ENCODE data around the gene AFG3L2.
"Not testable (repeated sequence)": the region's sequence is repeated elsewhere in the genome, so short reads cannot be mapped to it uniquely, and the experiment has no call there.

The AFG3L2 gene

GRCh38 chr18:12388442-12388841, 11.4 kb upstream of the AFG3L2 start:
- no peak for DNase-seq (ENCODE audit: low read depth)
- no peak for TF ChIP-seq CTCF (IDR thresholded peaks at IDR 0.05; ENCODE audit: control insufficient read depth, extremely low read depth, insufficient read depth)
- H3K4me3 ChIP-seq (ENCODE audit: low read depth, low read length): no peak overlapping the region

GRCh38 chr18:12384261-12384660, 7.2 kb upstream of the AFG3L2 start:
- TF ChIP-seq CTCF (IDR thresholded peaks at IDR 0.05; ENCODE audit: control insufficient read depth, extremely low read depth, insufficient read depth): no peak
- no peak overlapping the region for H3K4me3 ChIP-seq (ENCODE audit: low read depth, low read length)
- DNase-seq (ENCODE audit: low read depth): no peak

GRCh38 chr18:12383759-12384158, 6.7 kb upstream of the AFG3L2 start:
- DNase-seq (ENCODE audit: low read depth); H3K4me3 ChIP-seq (ENCODE audit: low read depth, low read length): not testable (repeated sequence)

- H3K4me3 ChIP-seq (ENCODE audit: low read depth, low read length); DNase-seq (ENCODE audit: low read depth): not testable (repeated sequence)
Measured at GRCh38 chr18:12382221-12382814, 5.3 kb upstream of the AFG3L2 start.

GRCh38 chr18:12378198-12378558, 1.2 kb upstream of the AFG3L2 start:
- DNase-seq (ENCODE audit: low read depth): not testable (repeated sequence)
- H3K4me3 ChIP-seq (ENCODE audit: low read depth, low read length): peak overlapping the region; percentile 96

- no peak for TF ChIP-seq CTCF (IDR thresholded peaks at IDR 0.05; ENCODE audit: control insufficient read depth, extremely low read depth, insufficient read depth)
- no peak for DNase-seq (ENCODE audit: low read depth)
- peak overlapping the region; percentile 96 for H3K4me3 ChIP-seq (ENCODE audit: low read depth, low read length)
Measured at GRCh38 chr18:12377556-12378197, 650 bp upstream of the AFG3L2 start.

- no peak for TF ChIP-seq CTCF (IDR thresholded peaks at IDR 0.05; ENCODE audit: control insufficient read depth, extremely low read depth, insufficient read depth)
- no peak for DNase-seq (ENCODE audit: low read depth)
- peak overlapping the region; percentile 96 for H3K4me3 ChIP-seq (ENCODE audit: low read depth, low read length)
Measured at GRCh38 chr18:12376034-12376753, 833 bp downstream of the AFG3L2 start.

GRCh38 chr18:12374401-12374800, 2.6 kb downstream of the AFG3L2 start:
- TF ChIP-seq CTCF (IDR thresholded peaks at IDR 0.05; ENCODE audit: control insufficient read depth, extremely low read depth, insufficient read depth): no peak
- H3K4me3 ChIP-seq (ENCODE audit: low read depth, low read length): no peak overlapping the region
- no peak for DNase-seq (ENCODE audit: low read depth)
